IPS DF 6.9 (cell line): ENCODE data around the gene FCSK.

Experiments
- DNase-seq: peaks from one replicate; pipeline ENCODE4 v3.0.0-alpha.2; 2013; ENCODE audit warnings: low read depth, low spot score
- H3K27ac ChIP-seq: one replicate; pipeline ENCODE4 v1.5.1; 2013; ENCODE audit warnings: low read length, control low read depth
- H3K27me3 ChIP-seq: 2 replicates; pipeline ENCODE4 v1.6.1; 2013; ENCODE audit warnings: mild to moderate bottlenecking, low read length; ENCODE audit not compliant: control insufficient read depth, insufficient read depth
- H3K36me3 ChIP-seq: 2 replicates; pipeline ENCODE4 v1.6.1; 2013; ENCODE audit warnings: low read length; ENCODE audit not compliant: control insufficient read depth, insufficient read depth
- H3K4me1 ChIP-seq: 2 replicates; pipeline ENCODE4 v1.6.1; 2013; ENCODE audit warnings: low read length; ENCODE audit not compliant: control insufficient read depth, insufficient read depth
- H3K4me3 ChIP-seq: 2 replicates; pipeline ENCODE4 v1.5.1; 2013; ENCODE audit warnings: mild to moderate bottlenecking, low read length
- H3K9me3 ChIP-seq: 2 replicates; pipeline ENCODE4 v1.6.1; 2013; ENCODE audit warnings: low read length, inconsistent platforms; ENCODE audit not compliant: control insufficient read depth, insufficient read depth
- WGBS: extraction: QIAGEN DNeasy Blood & Tissue Kit; methylation state at CpG from one replicate; pipeline ENCODE4 v1.1.7; 2013; ENCODE audit warnings: mixed read lengths, missing lambda C conversion rate; ENCODE audit not compliant: insufficient read length, insufficient coverage; 5-methylcytosine and 5-hydroxymethylcytosine counted together

The FCSK gene

DNA sequence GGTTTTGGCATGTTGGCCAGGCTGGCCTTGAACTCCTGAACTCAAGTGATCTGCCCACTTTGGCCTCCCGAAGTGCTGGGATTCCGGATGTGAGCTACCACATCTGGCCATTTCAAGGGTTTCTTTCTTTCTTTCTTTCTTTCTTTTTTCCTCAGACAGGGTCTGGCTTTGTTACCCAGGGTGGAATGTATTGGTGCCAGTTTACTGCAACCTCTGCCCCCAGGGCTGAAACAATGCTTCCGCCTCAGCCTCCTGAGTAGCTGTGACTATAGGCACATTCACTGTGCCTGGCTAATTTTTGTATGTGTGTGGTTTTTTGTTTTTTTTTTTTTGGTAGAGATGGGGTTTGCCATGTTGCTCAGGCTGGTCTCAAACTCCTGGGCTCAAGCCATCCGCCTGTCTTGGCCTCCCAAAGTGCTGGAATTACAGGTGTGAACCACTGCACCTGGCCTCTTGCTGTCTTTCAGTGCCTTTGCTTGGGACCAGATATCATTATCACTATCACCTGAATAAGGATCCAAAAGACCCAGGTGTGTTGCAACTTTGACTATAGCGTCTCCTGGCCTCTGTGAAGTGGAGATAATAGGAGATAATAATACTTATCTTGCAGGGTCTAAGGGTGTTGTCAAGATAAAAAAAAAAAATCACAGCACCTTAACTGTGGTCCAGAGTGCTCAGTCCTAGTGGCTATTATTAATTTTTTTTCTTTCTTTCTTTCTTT, 3.2 kb downstream of the FCSK start:
- Histone ChIP-seq H3K4me1 (peaks cover 2% of the 10 kb centered on the region; the same call in 1 of the 2 replicates), H3K36me3 (no peaks in the 10 kb centered on the region), H3K4me3 (no peak overlapping the region), H3K9me3 (no peaks in the 10 kb centered on the region), H3K27ac (no peak overlapping the region), H3K27me3 (no peaks in the 10 kb centered on the region)
- DNase-seq: no peak
- no CpG with 5 or more reads among the region's 5 CpGs for WGBS

DNA sequence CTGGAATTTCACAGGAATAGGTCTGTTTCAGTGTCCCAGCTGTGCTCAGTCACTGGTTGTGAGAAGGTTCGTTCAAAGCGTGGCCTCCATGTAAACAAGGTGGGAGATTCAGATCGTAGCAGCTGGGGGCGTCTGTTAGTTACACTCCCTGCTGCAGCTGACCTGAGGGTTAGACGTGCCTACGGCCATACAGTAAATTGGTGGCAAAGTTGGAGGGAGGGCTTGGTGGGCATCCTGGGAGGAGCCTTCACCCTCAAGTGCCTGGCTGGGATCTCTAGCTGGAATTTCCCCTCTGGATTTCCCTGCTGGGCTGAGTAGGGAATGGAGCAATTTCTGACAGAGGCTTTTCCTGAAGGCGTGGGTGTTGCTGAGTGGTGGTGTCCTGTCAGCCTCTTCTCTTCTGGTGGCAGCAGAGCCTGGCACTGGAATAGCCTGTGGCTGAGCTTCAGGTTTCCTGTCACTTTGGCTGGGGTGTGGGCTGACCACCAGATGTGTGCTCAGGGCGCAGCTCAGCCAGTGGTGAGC, 6.4 kb downstream of the FCSK start:
- Histone ChIP-seq H3K4me1 (peaks cover 2% of the 10 kb centered on the region; the same call in 1 of the 2 replicates), H3K9me3 (no peaks in the 10 kb centered on the region), H3K36me3 (no peaks in the 10 kb centered on the region), H3K27me3 (no peaks in the 10 kb centered on the region), H3K4me3 (no peak overlapping the region), H3K27ac (no peak overlapping the region)
- no CpG with 5 or more reads among the region's 8 CpGs for WGBS
- no peak for DNase-seq

DNA sequence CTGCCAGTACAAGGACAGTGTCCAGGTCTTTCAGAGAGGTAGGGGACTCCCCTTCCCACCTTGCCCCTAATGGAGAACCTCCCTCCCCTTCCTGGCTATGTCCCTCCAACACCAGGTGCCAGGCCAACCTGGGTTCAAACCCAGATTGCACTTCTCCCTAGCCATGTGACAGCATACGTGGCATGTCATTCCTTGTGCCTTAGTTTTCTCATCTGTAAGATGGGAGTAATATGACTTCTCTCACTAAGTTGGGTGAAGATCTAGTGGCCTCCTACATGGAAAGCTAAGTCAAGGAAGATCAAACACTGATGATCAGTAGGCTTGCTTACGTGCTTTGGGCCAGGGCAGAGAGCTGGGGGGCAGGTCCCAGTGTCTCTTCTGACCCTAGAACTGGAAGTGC, 8.8 kb downstream of the FCSK start:
- Histone ChIP-seq H3K27me3 (no peaks in the 10 kb centered on the region), H3K27ac (no peak overlapping the region), H3K4me3 (no peak overlapping the region), H3K9me3 (no peaks in the 10 kb centered on the region), H3K36me3 (no peaks in the 10 kb centered on the region), H3K4me1 (peaks cover 2% of the 10 kb centered on the region; the same call in 1 of the 2 replicates)
- no CpG with 5 or more reads among the region's 2 CpGs for WGBS
- no peak for DNase-seq

DNA sequence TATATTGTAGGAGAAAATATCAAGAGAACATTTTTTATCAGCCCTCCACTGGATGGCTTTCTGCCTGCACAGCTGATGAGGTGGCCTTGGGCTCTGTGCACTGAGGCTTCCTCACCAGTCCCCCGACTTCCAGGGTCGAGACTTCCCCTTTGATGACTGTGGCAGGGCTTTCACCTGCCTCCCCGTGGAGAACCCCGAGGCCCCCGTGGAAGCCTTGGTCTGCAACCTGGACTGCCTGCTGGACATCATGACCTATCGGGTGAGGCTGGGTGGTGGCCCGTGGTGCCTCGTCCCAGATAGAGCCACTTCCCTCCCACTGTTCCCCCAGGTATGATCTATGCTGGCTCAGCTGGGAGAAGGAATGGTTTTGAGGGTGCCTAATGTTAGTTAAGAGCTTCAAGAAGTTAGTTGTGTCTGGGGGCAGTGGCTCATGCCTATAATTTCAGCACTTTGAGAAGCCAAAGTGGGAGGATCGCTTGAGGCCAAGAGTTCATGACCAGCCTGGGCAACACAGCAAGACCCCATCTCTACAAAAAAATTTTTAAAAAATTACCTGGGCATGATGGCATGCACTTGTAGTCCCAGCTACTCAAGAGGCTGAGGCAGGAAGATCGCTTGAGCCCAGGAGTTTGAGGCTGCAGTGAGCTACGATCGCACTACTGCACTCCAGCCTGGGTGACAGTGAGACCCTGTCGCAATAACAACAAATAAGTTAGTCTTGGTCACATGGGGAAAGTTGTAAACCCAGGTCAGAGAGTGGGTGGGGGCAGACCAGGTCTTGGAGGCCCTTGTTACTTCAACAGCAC, 11.8 kb downstream of the FCSK start:
- no CpG with 5 or more reads among the region's 13 CpGs for WGBS
- no peak for DNase-seq
- no peaks in the 10 kb centered on the region for H3K4me1 ChIP-seq
- H3K27ac ChIP-seq: no peak overlapping the region
- no peaks in the 10 kb centered on the region for H3K27me3 ChIP-seq
- no peaks in the 10 kb centered on the region for H3K9me3 ChIP-seq
- H3K36me3 ChIP-seq: no peaks in the 10 kb centered on the region; the same call in 1 of the 2 replicates
- no peak overlapping the region for H3K4me3 ChIP-seq

DNA sequence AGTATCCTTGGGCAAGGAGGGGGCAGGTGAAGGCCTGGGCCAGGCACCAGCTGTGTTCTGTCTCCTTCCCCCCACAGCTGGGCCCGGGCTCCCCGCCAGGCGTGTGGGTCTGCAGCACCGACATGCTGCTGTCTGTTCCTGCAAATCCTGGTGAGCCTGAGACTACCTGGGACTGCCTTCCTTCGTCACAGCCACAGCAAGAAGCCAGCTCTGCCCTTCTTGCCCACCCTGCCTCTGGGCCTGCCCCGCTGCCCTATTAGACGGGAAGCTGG, 12.3 kb downstream of the FCSK start:
- DNase-seq: no peak
- H3K4me1 ChIP-seq: no peaks in the 10 kb centered on the region
- no peak overlapping the region for H3K27ac ChIP-seq
- H3K9me3 ChIP-seq: no peaks in the 10 kb centered on the region
- no CpG with 5 or more reads among the region's 7 CpGs for WGBS
- H3K4me3 ChIP-seq: no peak overlapping the region
- H3K36me3 ChIP-seq: no peaks in the 10 kb centered on the region; the same call in 1 of the 2 replicates
- no peaks in the 10 kb centered on the region for H3K27me3 ChIP-seq

DNA sequence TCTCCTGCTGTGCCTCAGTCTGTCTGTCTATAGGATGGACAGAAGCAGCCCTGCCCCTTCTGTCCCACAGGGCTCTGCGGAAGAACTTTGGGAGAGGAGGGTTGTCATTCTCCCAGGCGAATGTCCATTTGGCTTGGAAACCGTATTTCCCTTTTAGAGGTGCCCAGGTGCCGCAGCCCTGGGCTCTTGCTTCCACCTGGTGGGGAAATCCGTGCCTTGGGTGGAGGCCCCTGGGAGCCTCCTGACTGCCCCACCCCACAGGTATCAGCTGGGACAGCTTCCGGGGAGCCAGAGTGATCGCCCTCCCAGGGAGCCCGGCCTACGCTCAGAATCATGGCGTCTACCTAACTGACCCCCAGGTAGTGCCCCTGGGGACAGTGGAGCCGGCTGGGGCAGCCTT, 12.7 kb downstream of the FCSK start:
- Histone ChIP-seq H3K9me3 (no peaks in the 10 kb centered on the region), H3K4me1 (no peaks in the 10 kb centered on the region), H3K36me3 (no peaks in the 10 kb centered on the region; the same call in 1 of the 2 replicates), H3K27ac (no peak overlapping the region), H3K27me3 (no peaks in the 10 kb centered on the region), H3K4me3 (no peak overlapping the region)
- no peak for DNase-seq
- no CpG with 5 or more reads among the region's 11 CpGs for whole genome bisulfite sequencing

DNA sequence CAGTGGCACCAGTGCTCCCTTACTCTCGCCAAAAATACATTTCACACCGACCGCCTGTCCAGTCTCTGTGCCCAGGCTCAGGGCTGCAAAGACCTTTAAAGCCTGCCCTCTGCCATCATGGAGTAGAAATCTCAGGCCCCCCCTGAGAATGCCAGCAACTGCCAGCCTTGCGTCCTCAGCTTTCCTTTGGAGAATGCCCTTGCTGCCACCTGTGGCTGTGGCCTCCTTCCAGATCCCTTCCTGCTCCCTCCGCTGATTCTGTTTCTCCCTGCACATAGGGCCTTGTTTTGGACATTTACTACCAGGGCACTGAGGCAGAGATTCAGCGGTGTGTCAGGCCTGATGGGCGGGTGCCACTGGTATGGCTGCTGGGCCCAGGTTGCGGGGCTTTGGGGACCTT, 13.2 kb downstream of the FCSK start:
- Histone ChIP-seq H3K4me1 (no peaks in the 10 kb centered on the region), H3K9me3 (no peaks in the 10 kb centered on the region), H3K36me3 (no peaks in the 10 kb centered on the region; the same call in 1 of the 2 replicates), H3K27ac (no peak overlapping the region), H3K4me3 (no peak overlapping the region), H3K27me3 (no peaks in the 10 kb centered on the region)
- WGBS: no CpG with 5 or more reads among the region's 8 CpGs
- DNase-seq: no peak

DNA sequence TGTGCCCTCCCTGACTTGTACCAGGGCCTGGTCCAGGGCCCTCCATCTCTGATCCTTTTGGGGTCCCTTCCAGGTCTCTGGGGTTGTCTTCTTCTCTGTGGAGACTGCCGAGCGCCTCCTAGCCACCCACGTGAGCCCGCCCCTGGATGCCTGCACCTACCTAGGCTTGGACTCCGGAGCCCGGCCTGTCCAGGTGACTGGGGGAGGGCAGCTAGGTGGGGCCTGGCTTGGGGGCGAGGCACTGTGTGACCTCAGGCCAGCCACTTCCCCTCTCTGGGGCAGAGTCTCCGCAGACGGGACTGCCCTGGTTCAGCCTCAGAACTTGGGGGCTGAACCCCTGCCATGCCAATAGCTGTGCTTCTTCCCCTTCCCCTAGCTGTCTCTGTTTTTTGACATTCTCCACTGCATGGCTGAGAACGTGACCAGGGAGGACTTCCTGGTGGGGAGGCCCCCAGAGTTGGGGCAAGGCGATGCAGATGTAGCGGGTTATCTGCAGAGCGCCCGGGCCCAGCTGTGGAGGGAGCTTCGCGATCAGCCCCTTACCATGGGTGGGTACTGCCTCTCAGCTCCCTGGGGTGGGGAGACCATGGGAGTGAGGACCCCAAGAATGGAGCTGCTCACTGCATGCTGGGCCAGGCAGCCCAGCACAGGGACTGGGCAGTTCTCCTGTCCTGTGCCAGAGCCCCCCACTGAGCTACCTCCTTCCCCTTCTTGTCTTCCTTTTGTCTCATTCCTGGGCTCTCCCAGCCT, 14.6 kb downstream of the FCSK start:
- Histone ChIP-seq H3K27me3 (no peaks in the 10 kb centered on the region), H3K9me3 (no peaks in the 10 kb centered on the region), H3K36me3 (no peaks in the 10 kb centered on the region; the same call in 1 of the 2 replicates), H3K4me1 (no peaks in the 10 kb centered on the region), H3K27ac (no peak overlapping the region), H3K4me3 (no peak overlapping the region)
- DNase-seq: no peak
- WGBS: no CpG with 5 or more reads among the region's 16 CpGs

DNA sequence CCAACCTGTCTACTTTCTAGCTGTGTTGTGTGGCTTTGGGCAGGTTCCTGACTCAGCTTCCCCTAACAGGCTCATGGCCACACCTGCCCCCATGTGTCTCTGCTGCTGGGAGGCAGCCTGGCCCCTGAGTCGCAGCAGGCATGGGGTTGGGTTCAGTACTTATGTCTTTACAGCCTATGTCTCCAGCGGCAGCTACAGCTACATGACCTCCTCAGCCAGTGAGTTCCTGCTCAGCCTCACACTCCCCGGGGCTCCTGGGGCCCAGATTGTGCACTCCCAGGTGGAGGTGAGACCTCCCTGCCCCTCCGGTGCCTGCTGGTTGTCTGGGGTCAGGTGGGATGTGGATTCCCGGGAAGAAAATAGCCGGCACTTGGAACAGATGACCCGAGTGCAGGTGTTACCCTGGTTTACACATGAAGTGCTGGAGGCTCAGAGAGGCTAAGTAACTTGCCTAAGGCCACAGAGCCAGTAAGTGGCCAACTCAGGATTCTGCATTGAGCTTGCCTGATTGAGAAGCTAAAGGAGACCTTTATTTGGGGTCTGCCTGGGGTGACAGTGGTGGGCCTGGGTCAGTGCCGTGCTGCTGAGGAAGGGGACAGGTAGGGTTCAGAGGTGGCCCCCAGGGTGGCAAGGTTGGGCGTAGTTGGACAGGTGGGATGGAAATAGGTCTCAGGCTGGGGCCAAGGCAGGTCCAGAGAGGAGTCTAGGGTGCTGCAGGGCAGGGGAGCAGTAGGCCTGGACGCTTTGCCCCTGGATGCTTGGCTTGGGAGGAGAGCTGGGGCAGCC, 15.9 kb downstream of the FCSK start:
- Histone ChIP-seq H3K4me1 (no peaks in the 10 kb centered on the region), H3K27me3 (no peaks in the 10 kb centered on the region), H3K27ac (no peak overlapping the region), H3K36me3 (no peaks in the 10 kb centered on the region; the same call in 1 of the 2 replicates), H3K4me3 (no peak overlapping the region), H3K9me3 (no peaks in the 10 kb centered on the region)
- no CpG with 5 or more reads among the region's 10 CpGs for WGBS
- no peak for DNase-seq

DNA sequence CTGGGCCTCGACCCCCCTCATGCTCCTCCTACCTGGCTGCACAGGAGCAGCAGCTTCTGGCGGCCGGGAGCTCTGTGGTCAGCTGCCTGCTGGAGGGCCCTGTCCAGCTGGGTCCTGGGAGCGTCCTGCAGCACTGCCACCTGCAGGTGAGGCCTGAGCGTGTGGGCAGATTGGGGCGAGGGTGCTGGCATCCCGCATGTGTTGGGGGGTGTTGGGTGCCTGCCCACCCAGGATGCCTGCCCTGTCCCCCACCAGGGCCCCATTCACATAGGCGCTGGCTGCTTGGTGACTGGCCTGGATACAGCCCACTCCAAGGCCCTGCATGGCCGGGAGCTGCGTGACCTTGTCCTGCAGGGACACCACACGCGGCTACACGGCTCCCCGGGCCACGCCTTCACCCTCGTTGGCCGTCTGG, 16.5 kb downstream of the FCSK start:
- H3K27me3 ChIP-seq: no peaks in the 10 kb centered on the region
- H3K27ac ChIP-seq: no peak overlapping the region
- H3K4me3 ChIP-seq: no peak overlapping the region
- no peak for DNase-seq
- WGBS: no CpG with 5 or more reads among the region's 17 CpGs
- 0 out of 2 replicates have a peak, but pooled peaks cover 2% of the 10 kb centered on the region for H3K4me1 ChIP-seq
- H3K36me3 ChIP-seq: no peaks in the 10 kb centered on the region; the same call in 1 of the 2 replicates
- H3K9me3 ChIP-seq: no peaks in the 10 kb centered on the region
